Measurements from ENCODE around the gene TAS2R5.
"Not testable (repeated sequence)": the region's sequence is repeated elsewhere in the genome, so short reads cannot be mapped to it uniquely, and the experiment has no call there.

GRCh38 chr7:141751904-141752303 lies 38.1 kb upstream of the TAS2R5 start:
- not testable (repeated sequence) for TF ChIP-seq POLR2A, POLR2AphosphoS5 (IDR thresholded peaks at IDR 0.05)

Data from upper lobe of left lung (tissue), 4 donors.